Measurements from ENCODE around the gene CDH22.

The CDH22 gene

DNA sequence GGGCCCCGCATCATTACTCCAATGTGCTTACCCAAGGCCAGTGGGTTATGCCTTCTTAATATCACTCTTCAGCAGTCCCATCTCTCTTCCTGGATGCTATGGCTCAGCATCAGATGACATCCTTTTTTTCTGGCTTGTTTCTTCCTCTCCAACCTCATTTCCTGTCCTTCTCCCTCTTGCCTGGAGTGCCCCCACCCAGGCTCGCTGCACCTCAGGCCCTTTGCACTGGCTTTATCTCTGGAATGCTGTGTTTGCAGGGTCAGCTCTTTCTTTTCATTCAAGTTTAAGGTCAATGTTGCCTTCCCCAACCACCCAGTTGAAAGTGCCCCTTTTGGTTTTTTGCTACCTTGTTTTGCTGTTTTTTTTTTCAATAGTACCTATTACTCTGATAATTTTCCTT is 153.5 kb downstream of the CDH22 start:
- TF ChIP-seq, protein P1, sequence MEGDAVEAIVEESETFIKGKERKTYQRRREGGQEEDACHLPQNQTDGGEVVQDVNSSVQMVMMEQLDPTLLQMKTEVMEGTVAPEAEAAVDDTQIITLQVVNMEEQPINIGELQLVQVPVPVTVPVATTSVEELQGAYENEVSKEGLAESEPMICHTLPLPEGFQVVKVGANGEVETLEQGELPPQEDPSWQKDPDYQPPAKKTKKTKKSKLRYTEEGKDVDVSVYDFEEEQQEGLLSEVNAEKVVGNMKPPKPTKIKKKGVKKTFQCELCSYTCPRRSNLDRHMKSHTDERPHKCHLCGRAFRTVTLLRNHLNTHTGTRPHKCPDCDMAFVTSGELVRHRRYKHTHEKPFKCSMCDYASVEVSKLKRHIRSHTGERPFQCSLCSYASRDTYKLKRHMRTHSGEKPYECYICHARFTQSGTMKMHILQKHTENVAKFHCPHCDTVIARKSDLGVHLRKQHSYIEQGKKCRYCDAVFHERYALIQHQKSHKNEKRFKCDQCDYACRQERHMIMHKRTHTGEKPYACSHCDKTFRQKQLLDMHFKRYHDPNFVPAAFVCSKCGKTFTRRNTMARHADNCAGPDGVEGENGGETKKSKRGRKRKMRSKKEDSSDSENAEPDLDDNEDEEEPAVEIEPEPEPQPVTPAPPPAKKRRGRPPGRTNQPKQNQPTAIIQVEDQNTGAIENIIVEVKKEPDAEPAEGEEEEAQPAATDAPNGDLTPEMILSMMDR (IDR thresholded peaks at IDR 0.05; ENCODE audit: low read length, missing control alignments) = no peak
- DNase-seq (ENCODE audit: low read depth) = no peak

DNA sequence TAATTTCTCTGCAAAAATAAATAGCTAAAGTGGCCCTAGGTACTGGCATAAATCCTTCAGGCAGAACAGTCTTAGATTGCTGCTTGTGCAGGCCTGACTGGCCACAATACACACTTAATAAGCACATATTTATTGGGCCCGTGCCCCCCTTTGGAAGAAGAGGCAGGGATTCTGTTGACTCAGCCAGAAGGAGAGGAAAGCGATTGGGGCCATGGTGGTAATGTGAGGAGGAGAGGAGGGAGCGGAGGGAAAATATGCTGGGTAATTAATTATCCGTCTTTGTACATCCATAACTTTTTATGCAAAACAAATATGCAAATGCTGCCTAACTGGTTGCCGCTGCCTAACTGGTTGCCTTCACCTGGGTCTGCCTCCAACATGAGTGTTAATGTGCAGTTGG is 154.0 kb downstream of the CDH22 start:
- TF ChIP-seq, protein P1 (IDR thresholded peaks at IDR 0.05; ENCODE audit: low read length, missing control alignments) = no peak
- H3K4me3 ChIP-seq (replicated peaks; ENCODE audit: low read depth, low read length) = no peak overlapping the region
- no peak for DNase-seq (ENCODE audit: low read depth)

More for the DNA sequence above, 153.5 kb downstream of the CDH22 start:
- no peak overlapping the region for H3K4me3 ChIP-seq (replicated peaks; ENCODE audit: low read depth, low read length)

DNA sequence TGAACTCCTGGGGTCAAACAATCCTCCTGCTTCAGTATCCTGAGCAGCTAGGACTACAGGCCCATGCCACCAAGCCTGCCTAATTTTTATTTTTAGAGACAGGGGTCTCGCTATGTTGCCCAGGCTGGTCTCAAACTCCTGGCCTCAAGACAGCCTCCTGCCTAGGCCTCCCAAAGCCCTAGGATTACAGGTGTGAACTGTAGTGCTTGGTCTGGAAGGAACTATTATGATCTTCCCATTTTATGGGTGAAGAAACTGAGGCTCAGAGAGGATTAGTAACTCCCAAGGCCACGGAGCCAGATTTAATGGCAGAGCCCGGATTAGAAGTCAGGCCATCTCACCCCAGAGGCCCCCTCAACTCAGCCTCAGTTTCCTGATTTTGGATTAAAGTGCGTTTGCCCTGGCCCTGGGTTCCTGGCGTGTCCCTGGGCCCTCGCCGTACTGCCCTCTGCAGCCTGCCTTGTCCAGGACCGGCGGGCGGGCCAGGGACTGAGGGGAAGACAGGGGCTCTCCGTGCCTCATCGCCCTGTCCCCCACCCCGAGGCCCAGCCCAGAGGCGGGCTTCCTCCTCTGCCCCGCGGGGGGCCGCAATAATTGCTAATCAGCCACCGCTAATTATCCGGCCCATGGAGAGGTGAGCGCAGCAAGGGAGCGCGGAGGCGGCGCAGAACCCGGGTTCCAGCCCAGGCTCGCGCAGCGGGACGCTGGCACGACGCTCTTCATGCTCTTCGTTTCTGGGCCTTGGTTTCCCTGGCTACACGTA is 155.3 kb downstream of the CDH22 start:
- DNase-seq (ENCODE audit: low read depth) = no peak
- no peak overlapping the region for H3K4me3 ChIP-seq (replicated peaks; ENCODE audit: low read depth, low read length)
- TF ChIP-seq, protein P1 (IDR thresholded peaks at IDR 0.05; ENCODE audit: low read length, missing control alignments) = no peak

DNA sequence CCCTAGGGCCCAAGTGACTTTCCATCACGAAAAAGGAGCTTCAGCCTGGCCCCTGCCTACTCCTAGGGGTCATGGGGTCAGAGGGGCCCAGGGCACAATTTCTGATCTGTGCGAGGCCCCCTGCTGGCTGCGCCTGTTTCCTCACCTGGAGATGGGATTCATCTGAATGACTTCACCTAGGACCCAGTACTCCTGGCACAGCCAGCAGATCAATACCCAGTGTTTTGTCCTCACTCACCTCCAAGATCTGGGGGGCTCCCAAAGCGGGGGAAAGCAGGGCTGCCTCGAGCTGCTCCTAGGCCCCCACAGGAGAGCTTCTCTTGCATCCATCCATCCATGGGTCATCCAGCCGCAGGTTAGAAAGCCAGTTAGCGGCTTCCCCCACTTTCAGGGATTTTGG is 156.4 kb downstream of the CDH22 start:
- TF ChIP-seq, protein P1 (IDR thresholded peaks at IDR 0.05; ENCODE audit: low read length, missing control alignments) = peak; percentile 31
- no peak for DNase-seq (ENCODE audit: low read depth)
- H3K4me3 ChIP-seq (replicated peaks; ENCODE audit: low read depth, low read length) = no peak overlapping the region

DNA sequence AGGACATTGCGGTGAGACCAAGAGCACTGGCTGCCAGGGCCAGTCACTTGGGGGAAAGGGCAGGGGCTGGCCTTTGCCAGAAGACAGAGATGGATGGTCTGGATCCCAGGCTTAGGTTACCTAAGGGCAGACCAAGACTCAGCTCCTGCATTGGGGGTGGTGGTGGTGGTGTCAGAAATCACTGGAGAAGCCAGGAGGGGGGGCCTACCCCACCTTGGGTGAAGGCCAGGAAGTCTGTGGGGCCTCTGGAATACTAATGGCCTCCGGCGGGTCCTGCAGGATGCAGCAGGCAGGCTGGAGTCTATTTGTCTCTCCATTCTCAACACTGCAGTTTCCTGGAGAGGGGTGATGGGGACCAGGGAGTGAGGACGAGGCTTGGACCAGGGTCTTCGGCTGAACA is 157.4 kb downstream of the CDH22 start:
- no peak overlapping the region for H3K4me3 ChIP-seq (replicated peaks; ENCODE audit: low read depth, low read length)
- TF ChIP-seq, protein P1 (IDR thresholded peaks at IDR 0.05; ENCODE audit: low read length, missing control alignments) = no peak
- DNase-seq (ENCODE audit: low read depth) = no peak

DNA sequence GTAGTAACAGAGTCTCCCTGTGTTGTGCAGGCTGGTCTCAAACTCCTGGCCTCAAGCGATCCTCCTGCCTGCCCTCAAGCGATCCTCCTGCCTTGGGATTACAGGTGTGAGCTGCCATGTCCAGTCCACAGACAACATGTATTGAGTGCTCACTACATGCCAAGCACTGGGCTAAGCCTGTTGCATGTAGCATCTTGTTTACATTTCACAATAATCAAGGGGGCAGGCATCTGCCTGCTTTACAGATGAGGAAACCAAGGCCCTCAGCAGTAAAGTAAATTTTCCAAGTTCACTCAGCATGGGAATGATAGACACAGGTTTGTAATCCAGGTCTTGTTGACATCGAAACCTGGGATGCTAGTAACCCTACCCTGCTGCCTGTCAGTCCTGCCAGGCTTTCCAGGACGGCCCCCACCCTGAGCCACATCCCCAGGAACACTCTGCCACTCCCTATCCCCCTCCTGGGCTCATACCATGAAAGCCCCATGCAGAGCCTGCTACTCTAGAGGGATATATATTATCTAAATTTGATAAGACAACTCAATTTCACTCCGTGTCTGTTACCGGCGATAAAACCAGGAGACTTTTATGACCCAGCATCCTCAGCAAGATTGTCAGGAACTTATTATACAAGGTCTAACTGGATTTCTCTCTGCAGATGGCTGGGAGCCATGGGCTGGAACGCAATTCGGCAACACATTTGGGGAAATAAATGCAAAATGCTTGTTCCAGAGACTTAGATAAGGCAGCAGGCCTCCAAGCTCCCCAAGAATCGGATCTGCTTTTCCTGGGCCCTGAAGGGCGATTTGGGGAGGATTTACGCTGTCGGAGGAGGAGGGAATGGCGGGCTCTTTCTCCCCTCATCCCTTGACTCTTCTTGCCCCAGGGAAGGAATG is 159.7 kb downstream of the CDH22 start:
- no peak overlapping the region for H3K4me3 ChIP-seq (replicated peaks; ENCODE audit: low read depth, low read length)
- no peak for DNase-seq (ENCODE audit: low read depth)
- TF ChIP-seq, protein P1 (IDR thresholded peaks at IDR 0.05; ENCODE audit: low read length, missing control alignments) = no peak

Measured in fibroblast of pulmonary artery (primary cell).